A549 (cell line): ENCODE data around the gene BASP1.

Source experiments
- CEBPB ChIP-seq, 2 experiments: fragments of >200 bp in 1 of 2; sonication (Bioruptor Twin) in 1 of 2; formaldehyde crosslinking in 1 of 2; IDR thresholded peaks; 2 replicates each; pipeline ENCODE4 v1.6.1; 2012 to 2016
- CTCF ChIP-seq: fragments of >200 bp; sonication (Bioruptor Twin); formaldehyde crosslinking; IDR thresholded peaks from 3 replicates; pipeline ENCODE4 v1.5.1; 2016
- FOSB ChIP-seq: fragments of 250-450 bp; sonication (Bioruptor Pico); IDR thresholded peaks from 2 replicates; pipeline ENCODE4 v1.5.0; 2020; ENCODE audit warnings: mild to moderate bottlenecking, moderate library complexity
- RAD21 ChIP-seq, 2 experiments: fragments of >200 bp in 1 of 2; sonication (Bioruptor Twin) in 1 of 2; formaldehyde crosslinking in 1 of 2; IDR thresholded peaks in 1 of 2; conservative IDR thresholded peaks in 1 of 2; 2 replicates in 1 of 2; 3 replicates in 1 of 2; pipeline ENCODE4 v1.6.1; 2012 to 2018; ENCODE audit warnings: inconsistent platforms in 1 of 2
- REST ChIP-seq: fragments of 200-600 bp; sonication (generic); IDR thresholded peaks from 2 replicates; pipeline ENCODE4 v1.6.1; 2016; ENCODE audit warnings: antibody characterized with exemption, mild to moderate bottlenecking, moderate library complexity

- TF ChIP-seq FOSB (CRISPR knock-in tag) = no peak
- no peak for TF ChIP-seq CEBPB (IDR thresholded peaks at IDR 0.05)
- no peak for TF ChIP-seq REST
- TF ChIP-seq CTCF = no peak
- no peak for TF ChIP-seq RAD21 (conservative IDR thresholded peaks at IDR 0.05 in 1 of 2, IDR thresholded peaks at IDR 0.05 in 1 of 2)
Observed at GRCh38 chr5:17257705-17258273, 40.4 kb downstream of the BASP1 start.
